HG02981 (cell line): ENCODE measurements around the gene LRIT3.

Experiments used
- ATAC-seq: cut with Tn5 transposase; IDR thresholded peaks from one replicate; pipeline ENCODE4 v1.9.1; 2021; ENCODE audit warnings: mild to moderate bottlenecking, moderate library complexity; ENCODE audit not compliant: unreplicated experiment

LRIT3 gene

DNA sequence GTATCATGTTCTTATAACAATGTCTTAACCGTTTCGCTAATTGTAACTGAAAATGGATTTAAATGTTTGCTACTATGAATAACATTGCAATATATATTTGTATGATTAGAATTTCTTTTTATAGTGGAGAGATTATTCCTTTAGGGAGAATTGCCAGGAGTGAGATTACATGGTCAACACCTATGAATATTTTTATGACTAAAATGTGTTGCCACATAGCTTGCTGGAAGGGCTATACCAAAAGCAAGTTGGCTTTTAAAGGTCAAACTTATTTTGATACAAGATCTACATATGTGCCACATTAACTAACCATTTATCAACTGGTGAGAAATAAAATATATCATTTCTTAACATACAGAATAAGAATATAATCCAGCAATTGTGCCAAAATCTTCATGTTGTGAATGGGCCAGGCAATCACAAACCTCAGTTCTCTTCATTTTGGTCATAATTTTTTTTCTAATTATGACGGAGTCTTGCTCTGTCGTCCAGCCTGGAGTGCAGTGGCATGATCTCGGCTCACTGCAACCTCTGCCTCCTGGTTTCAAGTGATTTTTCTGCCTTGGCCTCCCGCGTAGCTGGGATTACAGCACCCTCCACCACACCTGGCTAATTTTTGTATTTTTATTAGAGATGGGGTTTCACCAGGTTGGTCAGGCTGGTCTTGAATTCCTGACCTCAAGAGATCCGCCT, 54.8 kb downstream of the LRIT3 start:
- ATAC-seq, result no peak

DNA sequence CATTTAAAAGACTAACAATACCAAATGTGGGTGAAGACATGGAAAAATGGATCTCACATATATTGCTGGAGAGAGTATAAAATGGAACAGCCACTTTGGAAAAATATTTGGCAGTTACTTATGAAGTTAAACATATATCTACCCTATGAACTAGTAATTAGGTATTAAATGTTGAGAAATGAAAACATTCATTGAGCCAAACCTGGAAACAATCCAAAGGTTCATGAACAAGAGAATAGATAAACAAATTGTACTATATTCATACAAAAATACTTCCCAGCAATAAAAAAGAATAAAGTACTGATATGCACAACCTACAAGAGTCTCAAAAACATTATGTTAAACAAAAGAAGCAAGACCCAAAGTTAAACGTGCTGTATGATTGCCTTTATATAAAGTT, 60.8 kb downstream of the LRIT3 start:
- no peak for ATAC-seq

DNA sequence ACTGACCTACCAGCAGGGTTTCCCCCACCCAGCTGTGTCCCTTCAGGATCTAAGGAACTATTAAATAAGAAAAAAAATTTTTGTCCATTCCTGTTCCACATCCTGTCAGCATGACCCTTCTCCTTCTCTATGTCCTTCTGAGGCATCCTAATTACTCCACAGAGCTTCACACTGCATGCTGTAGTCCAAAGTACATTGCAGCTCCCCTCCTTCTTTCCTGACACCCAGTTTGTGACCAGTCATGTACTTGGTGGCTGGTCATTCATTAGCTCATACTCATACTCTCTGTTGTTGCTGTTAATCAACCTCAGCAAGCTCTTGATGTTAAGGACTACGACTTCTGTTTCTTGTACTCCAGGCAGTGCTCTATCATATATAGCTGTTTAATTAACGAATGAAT, 62.3 kb downstream of the LRIT3 start:
- no peak for ATAC-seq

DNA sequence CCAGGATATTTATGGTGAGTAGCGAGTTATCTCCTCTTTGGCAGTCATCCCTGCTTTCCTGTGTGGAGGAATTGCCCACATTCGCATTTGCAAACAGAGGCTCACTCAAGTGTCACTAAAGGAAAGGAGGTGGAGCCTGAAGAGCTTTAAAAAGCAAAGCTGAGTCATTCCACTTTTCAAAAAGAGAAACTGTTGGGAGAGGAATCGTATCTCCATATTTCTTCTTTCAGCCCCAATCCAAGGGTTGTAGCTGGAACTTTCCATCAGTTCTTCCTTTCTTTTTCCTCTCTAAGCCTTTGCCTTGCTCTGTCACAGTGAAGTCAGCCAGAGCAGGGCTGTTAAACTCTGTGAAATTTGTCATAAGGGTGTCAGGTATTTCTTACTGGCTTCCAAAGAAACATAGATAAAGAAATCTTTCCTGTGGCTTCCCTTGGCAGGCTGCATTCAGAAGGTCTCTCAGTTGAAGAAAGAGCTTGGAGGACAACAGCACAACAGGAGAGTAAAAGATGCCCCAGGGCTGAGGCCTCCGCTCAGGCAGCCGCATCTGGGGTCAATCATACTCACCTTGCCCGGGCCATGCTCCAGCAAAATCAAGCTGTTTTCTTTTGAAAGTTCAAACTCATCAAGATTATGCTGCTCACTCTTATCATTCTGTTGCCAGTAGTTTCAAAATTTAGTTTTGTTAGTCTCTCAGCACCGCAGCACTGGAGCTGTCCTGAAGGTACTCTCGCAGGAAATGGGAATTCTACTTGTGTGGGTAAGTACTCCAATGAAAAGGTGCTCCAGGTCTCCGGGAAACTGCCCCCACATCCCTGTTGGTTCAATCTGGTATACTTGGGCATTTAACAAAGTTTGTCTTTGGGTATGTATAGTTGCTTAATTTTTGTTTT, 65.0 kb downstream of the LRIT3 start, which contains the start of gene EGF:
TSS of gene EGF (plus strand) at position 178 of the 890 bp plus-strand sequence. CDS start at position 631, 453 bp downstream.
- ATAC-seq, result no peak

DNA sequence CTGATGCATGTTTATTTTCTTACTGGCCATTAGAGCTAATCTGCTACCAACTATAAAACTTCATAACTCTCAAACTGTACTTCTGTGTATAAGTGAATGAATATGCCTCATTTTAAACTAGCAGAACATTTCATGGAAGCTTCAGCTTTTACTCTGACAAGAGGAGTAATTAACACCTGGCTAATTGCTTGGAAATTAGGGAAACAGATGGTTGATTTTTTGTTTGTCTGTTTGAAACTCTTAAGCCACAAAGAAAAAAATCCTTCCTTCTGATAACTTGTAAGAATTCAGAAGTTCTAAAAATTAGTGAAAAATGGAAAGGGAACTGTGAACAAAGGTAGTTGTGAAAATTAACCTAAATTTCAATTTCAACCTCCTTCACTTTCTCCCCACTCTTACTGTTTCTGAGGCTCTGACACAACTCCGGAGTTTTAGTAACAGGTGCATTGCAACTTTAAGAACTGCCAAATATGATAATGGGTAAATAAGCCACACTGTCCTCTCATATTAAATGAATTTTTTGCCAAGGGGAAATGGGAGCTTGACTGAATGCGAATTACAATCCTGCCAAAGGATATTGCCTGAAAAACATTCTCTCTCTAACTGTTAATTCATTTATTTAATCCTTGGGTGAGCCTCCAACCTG, 65.8 kb downstream of the LRIT3 start:
- ATAC-seq, result no peak

DNA sequence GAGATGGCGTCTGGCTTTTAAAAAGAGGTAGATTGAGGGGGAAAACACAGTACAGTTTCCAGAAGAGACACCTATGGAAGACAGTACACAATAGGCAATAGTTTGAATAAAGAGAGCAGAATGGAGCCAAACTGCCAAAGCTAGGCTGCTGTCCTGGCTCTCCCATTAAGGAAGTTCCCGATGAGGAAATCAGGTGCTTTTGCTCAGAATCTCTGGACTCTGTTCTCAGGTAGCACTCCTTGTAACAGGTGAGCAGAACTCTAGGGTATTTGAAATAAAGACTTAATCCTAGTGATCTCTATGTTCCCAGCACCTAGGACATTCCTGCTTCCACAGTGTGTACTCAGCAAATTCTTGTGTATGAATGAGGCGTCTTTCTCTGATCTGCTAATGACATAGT, 66.4 kb downstream of the LRIT3 start:
- ATAC-seq, result no peak

DNA sequence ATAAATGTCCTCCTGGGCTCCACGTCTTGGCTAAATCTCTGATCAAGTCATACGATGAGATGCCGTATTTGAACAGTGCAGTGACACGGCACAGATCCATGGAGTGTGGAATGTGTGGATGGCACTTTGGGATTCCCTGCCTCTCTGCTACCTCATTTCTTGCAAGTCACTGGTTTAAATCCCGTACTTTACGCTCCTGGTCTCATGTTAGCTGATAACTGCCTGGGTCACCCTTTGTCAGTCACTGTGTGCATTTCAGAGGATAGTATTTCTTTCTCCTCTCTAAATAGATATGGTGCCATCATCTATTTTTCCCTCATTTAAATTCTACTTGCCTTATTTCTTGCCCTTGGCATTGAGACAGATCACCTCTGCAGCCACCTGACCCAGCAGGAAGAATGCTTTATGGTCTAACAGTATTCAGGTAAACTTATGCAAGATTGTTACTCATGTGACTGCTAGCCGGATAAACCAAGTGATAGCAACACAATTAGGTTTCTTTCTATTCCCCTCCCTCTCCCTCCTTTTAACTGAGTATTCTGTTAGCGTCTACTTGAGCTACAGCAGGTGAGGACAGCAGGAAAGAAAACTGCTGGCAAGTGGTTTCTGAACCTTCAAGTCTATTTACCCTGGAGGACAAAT, 67.6 kb downstream of the LRIT3 start:
- no peak for ATAC-seq

DNA sequence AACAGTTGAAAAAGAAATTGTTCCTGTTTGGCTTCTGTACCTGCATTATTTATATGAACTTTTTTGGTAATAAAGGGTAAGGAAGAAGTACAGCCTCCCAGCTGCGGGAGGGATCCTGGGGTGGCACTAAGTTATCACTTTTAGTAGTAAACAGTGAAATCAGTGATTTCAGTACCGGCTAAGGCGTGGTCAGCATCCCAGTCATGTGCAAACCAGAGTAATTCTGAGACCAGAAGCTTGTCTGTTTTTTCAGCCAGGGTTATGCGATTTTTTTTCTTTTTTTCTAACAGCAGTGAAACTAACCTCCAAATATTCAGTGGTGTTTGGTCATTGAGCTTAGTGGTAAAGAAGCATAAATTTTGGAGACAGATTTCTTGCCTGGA, 68.1 kb downstream of the LRIT3 start:
- ATAC-seq, result no peak

DNA sequence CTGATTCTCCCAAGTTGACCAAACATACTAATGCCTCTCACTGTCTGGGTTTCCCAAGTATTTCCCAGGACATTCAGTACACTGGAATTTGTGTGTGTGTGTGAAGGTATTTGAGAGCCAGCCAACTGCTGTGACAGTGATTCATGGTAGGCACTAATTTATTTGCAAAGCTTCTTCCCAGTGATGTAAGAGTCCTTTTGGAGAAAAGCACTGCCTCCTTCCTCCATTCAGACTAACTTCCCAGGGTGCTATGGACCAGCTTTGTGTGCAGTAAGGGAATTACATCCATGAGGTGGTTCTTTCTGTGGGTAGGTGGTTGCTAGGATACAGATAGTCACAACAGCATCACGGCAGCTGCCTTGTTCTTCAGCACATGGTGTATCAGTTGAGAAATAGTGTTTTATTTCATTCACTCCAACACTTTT, 73.5 kb downstream of the LRIT3 start:
- ATAC-seq, result no peak
